ENCODE results near the gene OTUD7B. TPM values are rescaled to one million over a fixed set of nuclear protein-coding genes. Genes with fewer than 3 reads are reported as not detected.

Gene OTUD7B
- total and polyA plus RNA-seq, 9 of the 15 experiments (the other 6 are each of a cell fraction or from before 2014, with no cell fraction given) = 0.96 to 18.8 (median 7.4) TPM

DNA sequence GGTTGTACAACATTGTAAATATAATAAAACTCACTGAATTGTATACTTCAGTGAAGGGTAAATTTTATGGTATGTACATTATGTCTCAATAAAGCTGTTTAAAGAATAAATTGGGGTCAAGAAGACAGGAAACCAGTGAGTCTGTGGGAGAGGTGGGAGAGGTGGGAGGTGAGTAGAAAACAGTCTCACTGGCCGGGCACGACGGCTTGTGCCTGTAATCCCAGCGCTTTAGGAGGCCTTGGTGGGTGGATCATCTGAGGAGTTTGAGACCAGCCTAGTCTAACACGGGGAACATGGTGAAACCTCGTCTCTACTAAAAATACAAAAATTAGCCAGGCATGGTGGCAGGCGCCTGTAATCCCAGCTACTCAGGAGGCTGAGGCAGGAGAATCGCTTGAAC lies 78.1 kb downstream of the OTUD7B start:
- intact Hi-C loops (cut with micrococcal nuclease) = no loop called here
- Histone ChIP-seq H3K9ac (ENCODE audit: insufficient read depth in 1 of 2, low read depth in 2 of 2, low read length in 2 of 2) (no peak overlapping the region), H3K9me3 (replicated peaks; ENCODE audit: control insufficient read depth, insufficient read depth, low read depth, low read length) (no peaks in the 10 kb centered on the region), H3K27ac (ENCODE audit: extremely low read depth, low read depth, low read length) (no peak overlapping the region), H3K4me3 (no peak overlapping the region), H3K4me1 (replicated peaks in 1 of 2; ENCODE audit: control insufficient read depth in 2 of 2, insufficient read depth in 2 of 2, low read length in 2 of 2) (peaks cover 21 to 29% of the 10 kb centered on the region in 2 experiments), H3K79me2 (ENCODE audit: control insufficient read depth, insufficient read depth, low read length) (peaks cover 7% of the 10 kb centered on the region; the same call in 2 of the 3 replicates), H3K36me3 (ENCODE audit: control insufficient read depth, insufficient read depth, low read length) (no peaks in the 10 kb centered on the region), H3K9me1 (ENCODE audit: control insufficient read depth, insufficient read depth, low read length) (no peaks in the 10 kb centered on the region), H4K20me1 (replicated peaks; ENCODE audit: control insufficient read depth, insufficient read depth, low read length) (no peaks in the 10 kb centered on the region), H3K4me2 (ENCODE audit: insufficient read depth, low read length) (no peak overlapping the region), H3K27me3 (ENCODE audit: control insufficient read depth in 2 of 2, insufficient read depth in 2 of 2, low read length in 2 of 2) (no peaks in the 10 kb centered on the region), H2AFZ (ENCODE audit: low read depth, low read length) (no peak overlapping the region)
- ATAC-seq = no peak
- no peak for DNase-seq (ENCODE audit: extremely low read depth in 1 of 4, low spot score in 3 of 4)
- in situ Hi-C loops (cut with MboI) = no loop called here
- no peak for FAIRE-seq
- POLR2A ChIA-PET = no interaction called here
- 63% methylated on average over 7 of the region's 8 CpGs for WGBS (ENCODE audit: insufficient coverage, low coverage, missing lambda C conversion rate)
- BruUV-seq (replicated peaks) = no TSS peak
- CTCF ChIA-PET (ENCODE audit: low intra/inter-chr PET ratio) = no interaction called here
- TF ChIP-seq PCBP2 (IDR thresholded peaks at IDR 0.05; ENCODE audit: low read depth, low read length, poor library complexity, severe bottlenecking) (no peak), TCFL5 (CRISPR knock-in tag; conservative IDR thresholded peaks at IDR 0.05) (no peak), ZNF23 (CRISPR knock-in tag; IDR thresholded peaks at IDR 0.05) (no peak), POLR2G (IDR thresholded peaks at IDR 0.05; ENCODE audit: low read depth, low read length) (no peak), HCFC1 (IDR thresholded peaks at IDR 0.05; ENCODE audit: low read depth, low read length) (no peak), FOXA3 (CRISPR knock-in tag; conservative IDR thresholded peaks at IDR 0.05 in 1 of 2, IDR thresholded peaks at IDR 0.05 in 1 of 2) (no peak), NFATC3 (IDR thresholded peaks at IDR 0.05) (no peak), KAT7 (CRISPR knock-in tag; IDR thresholded peaks at IDR 0.05; ENCODE audit: borderline replicate concordance) (no peak), YY1 (IDR thresholded peaks at IDR 0.05; ENCODE audit: borderline replicate concordance in 1 of 3, control insufficient read depth in 1 of 3, extremely low read depth in 1 of 3, insufficient read depth in 3 of 3, insufficient read length in 1 of 3, insufficient replicate concordance in 2 of 3, low read depth in 1 of 3, low read length in 2 of 3) (no peak), MTA2 (IDR thresholded peaks at IDR 0.05; ENCODE audit: low read depth) (no peak), ZNF347 (CRISPR knock-in tag; IDR thresholded peaks at IDR 0.05; ENCODE audit: low read depth) (no peak)
- TF ChIP-seq, protein P1, sequence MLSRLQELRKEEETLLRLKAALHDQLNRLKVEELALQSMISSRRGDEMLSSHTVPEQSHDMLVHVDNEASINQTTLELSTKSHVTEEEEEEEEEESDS (CRISPR knock-in tag; IDR thresholded peaks at IDR 0.05) = no peak
- TF ChIP-seq, protein P2, sequence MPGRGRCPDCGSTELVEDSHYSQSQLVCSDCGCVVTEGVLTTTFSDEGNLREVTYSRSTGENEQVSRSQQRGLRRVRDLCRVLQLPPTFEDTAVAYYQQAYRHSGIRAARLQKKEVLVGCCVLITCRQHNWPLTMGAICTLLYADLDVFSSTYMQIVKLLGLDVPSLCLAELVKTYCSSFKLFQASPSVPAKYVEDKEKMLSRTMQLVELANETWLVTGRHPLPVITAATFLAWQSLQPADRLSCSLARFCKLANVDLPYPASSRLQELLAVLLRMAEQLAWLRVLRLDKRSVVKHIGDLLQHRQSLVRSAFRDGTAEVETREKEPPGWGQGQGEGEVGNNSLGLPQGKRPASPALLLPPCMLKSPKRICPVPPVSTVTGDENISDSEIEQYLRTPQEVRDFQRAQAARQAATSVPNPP (IDR thresholded peaks at IDR 0.05; ENCODE audit: borderline replicate concordance, insufficient read depth, insufficient read length) = no peak

Measured in K562 (cell line).